HEK293 (cell line): ENCODE measurements around the gene RYR2.
A peak's percentile ranks its signal among the peaks of the same experiment; 100 is the strongest.

Experiments used
- CTCF ChIA-PET: fragments of 350-600 bp; formaldehyde crosslinking; extraction: SDS; loops from one replicate; lab custom pipeline; 2021; ENCODE audit warnings: antibody characterized with exemption; lab: Yijun Ruan, JAX
- POLR2A ChIA-PET: fragments of 300-600 bp; formaldehyde crosslinking; extraction: SDS; loops from one replicate; lab custom pipeline; 2020; ENCODE audit warnings: antibody characterized with exemption, inconsistent platforms; lab: Yijun Ruan, JAX
- H3K27ac ChIP-seq: fragments of 200-500 bp; sonication (Bioruptor generic); 2 replicates; pipeline ENCODE4 v1.5.1; 2014; ENCODE audit warnings: low read depth, low read length, control low read depth, inconsistent platforms; ENCODE audit errors: extremely low read depth
- H3K36me3 ChIP-seq, 2 experiments: fragments of 200-500 bp in 1 of 2; sonication (Bioruptor generic) in 1 of 2; 1 replicate in 1 of 2; 2 replicates in 1 of 2; pipeline ENCODE4 v1.5.1; 2014 to 2017; ENCODE audit warnings: inconsistent platforms in 2 of 2, low read length in 2 of 2; ENCODE audit not compliant: control insufficient read depth in 2 of 2, insufficient read depth in 1 of 2
- H3K4me1 ChIP-seq: fragments of 200-500 bp; sonication (Bioruptor generic); 2 replicates; pipeline ENCODE4 v1.5.1; 2014; ENCODE audit warnings: mild to moderate bottlenecking, low read length, inconsistent platforms; ENCODE audit not compliant: control insufficient read depth, insufficient read depth
- H3K4me3 ChIP-seq: 2 replicates; pipeline ENCODE4 v1.5.1; 2011; ENCODE audit warnings: low read depth, mild to moderate bottlenecking, control low read depth, low read length, moderate library complexity
- H3K9me3 ChIP-seq: fragments of 200-500 bp; sonication (Bioruptor generic); 2 replicates; pipeline ENCODE4 v1.5.1; 2014; ENCODE audit warnings: low read depth, low read length, inconsistent platforms; ENCODE audit not compliant: control insufficient read depth, insufficient read depth
- HOXD13 ChIP-seq: sonication (generic); formaldehyde crosslinking; IDR thresholded peaks from 2 replicates; pipeline ENCODE4 v1.8.0; 2022; ENCODE audit warnings: missing genetic modification reagents, borderline replicate concordance
- KLF16 ChIP-seq: fragments of 450-650 bp; formaldehyde crosslinking; IDR thresholded peaks from 2 replicates; pipeline ENCODE4 v1.5.1; 2017; ENCODE audit warnings: missing biosample characterization, missing genetic modification characterization
- MYNN ChIP-seq: fragments of 450-650 bp; formaldehyde crosslinking; IDR thresholded peaks from 2 replicates; pipeline ENCODE4 v1.5.1; 2016; ENCODE audit warnings: missing biosample characterization, missing genetic modification characterization, borderline replicate concordance
- PRDM2 ChIP-seq: fragments of 450-650 bp; formaldehyde crosslinking; IDR thresholded peaks from 2 replicates; pipeline ENCODE4 v1.5.1; 2016; ENCODE audit warnings: missing biosample characterization, missing genetic modification characterization, borderline replicate concordance
- SCRT2 ChIP-seq: fragments of 450-650 bp; formaldehyde crosslinking; IDR thresholded peaks from 2 replicates; pipeline ENCODE4 v1.5.1; 2016; ENCODE audit warnings: missing biosample characterization, missing genetic modification characterization
- ZFP41 ChIP-seq: fragments of 450-650 bp; formaldehyde crosslinking; IDR thresholded peaks from 2 replicates; pipeline ENCODE4 v1.5.1; 2016; ENCODE audit warnings: missing biosample characterization, missing genetic modification characterization, borderline replicate concordance
- ZNF132 ChIP-seq: fragments of 450-650 bp; formaldehyde crosslinking; IDR thresholded peaks from 2 replicates; pipeline ENCODE4 v1.5.1; 2017; ENCODE audit warnings: missing biosample characterization, missing genetic modification characterization, borderline replicate concordance
- ZNF19 ChIP-seq: fragments of 450-650 bp; formaldehyde crosslinking; IDR thresholded peaks from 2 replicates; pipeline ENCODE4; 2016; ENCODE audit warnings: missing biosample characterization, missing genetic modification characterization, low read depth
- ZNF202 ChIP-seq: fragments of 450-650 bp; formaldehyde crosslinking; IDR thresholded peaks from 2 replicates; pipeline ENCODE4 v1.5.1; 2016; ENCODE audit warnings: missing biosample characterization, missing genetic modification characterization, borderline replicate concordance
- ZNF274 ChIP-seq, 2 experiments: fragments of 200-500 bp in 1 of 2; fragments of 450-650 bp in 1 of 2; sonication (Bioruptor generic) in 1 of 2; formaldehyde crosslinking in 1 of 2; IDR thresholded peaks; 2 replicates each; pipeline versions ENCODE4 v1.5.1 to v1.6.1; 2014 to 2016; ENCODE audit warnings: borderline replicate concordance in 1 of 2, inconsistent platforms in 1 of 2, low read length in 1 of 2, missing biosample characterization in 1 of 2, missing genetic modification characterization in 1 of 2
- ZNF449 ChIP-seq: fragments of 450-650 bp; formaldehyde crosslinking; IDR thresholded peaks from 2 replicates; pipeline ENCODE4 v1.5.1; 2017; ENCODE audit warnings: missing biosample characterization, mild to moderate bottlenecking, missing genetic modification characterization, moderate library complexity
- ZNF610 ChIP-seq: fragments of 450-650 bp; formaldehyde crosslinking; IDR thresholded peaks from 2 replicates; pipeline ENCODE4 v1.5.1; 2016; ENCODE audit warnings: missing biosample characterization, missing genetic modification characterization, borderline replicate concordance
- ZNF670 ChIP-seq: fragments of 450-650 bp; formaldehyde crosslinking; IDR thresholded peaks from 2 replicates; pipeline ENCODE4 v1.5.1; 2016; ENCODE audit warnings: missing biosample characterization, missing genetic modification characterization, low read depth
- ZNF768 ChIP-seq: fragments of 450-650 bp; formaldehyde crosslinking; IDR thresholded peaks from 2 replicates; pipeline ENCODE4 v1.5.1; 2018; ENCODE audit warnings: missing biosample characterization, mild to moderate bottlenecking, missing genetic modification characterization
- ZSCAN30 ChIP-seq: fragments of 450-650 bp; IDR thresholded peaks from 2 replicates; pipeline ENCODE4 v1.5.1; 2018; ENCODE audit warnings: missing biosample characterization, mild to moderate bottlenecking, missing genetic modification characterization, moderate library complexity
- TF ChIP-seq, protein P1 (sequence below): fragments of 450-650 bp; formaldehyde crosslinking; IDR thresholded peaks from 2 replicates; pipeline ENCODE4 v1.5.1; 2016; ENCODE audit warnings: missing biosample characterization, missing genetic modification characterization, low read depth
- TF ChIP-seq, protein P2 (sequence below): fragments of 450-650 bp; IDR thresholded peaks from 2 replicates; pipeline ENCODE4 v1.5.1; 2018; ENCODE audit warnings: missing biosample characterization, missing genetic modification characterization
- TF ChIP-seq, protein P3 (sequence below): fragments of 450-650 bp; formaldehyde crosslinking; IDR thresholded peaks from 2 replicates; pipeline ENCODE4 v1.5.1; 2016; ENCODE audit warnings: missing biosample characterization, missing genetic modification characterization
- TF ChIP-seq, protein P4 (sequence below): fragments of 450-650 bp; formaldehyde crosslinking; IDR thresholded peaks from 2 replicates; pipeline ENCODE4; 2016; ENCODE audit warnings: missing biosample characterization, missing genetic modification characterization

RYR2 gene

DNA sequence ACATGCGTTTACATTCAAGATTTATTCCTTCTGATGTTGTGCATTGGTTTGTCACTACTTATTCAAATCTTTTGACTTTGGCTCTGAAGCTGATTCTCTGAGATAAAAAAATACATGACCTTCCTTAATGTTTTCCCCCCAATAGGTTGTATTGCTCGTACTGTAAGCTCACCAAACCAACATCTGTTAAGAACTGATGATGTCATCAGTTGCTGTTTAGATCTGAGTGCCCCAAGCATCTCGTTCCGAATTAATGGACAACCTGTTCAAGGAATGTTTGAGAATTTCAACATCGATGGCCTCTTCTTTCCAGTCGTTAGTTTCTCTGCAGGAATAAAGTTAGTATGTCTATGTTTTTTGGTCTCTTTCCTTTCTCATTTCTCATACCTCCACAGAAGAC lies 458.6 kb downstream of the RYR2 start:
- no peaks in the 10 kb centered on the region for H3K4me1 ChIP-seq
- no peaks in the 10 kb centered on the region for H3K36me3 ChIP-seq
- TF ChIP-seq SCRT2: peak; percentile 49; the same call in 1 of the 2 replicates
- TF ChIP-seq ZNF610 (tag by site-specific recombination): no peak
- no peak for TF ChIP-seq ZNF449 (tag by site-specific recombination)
- no peak for TF ChIP-seq MYNN (tag by site-specific recombination)
- TF ChIP-seq, protein P1, sequence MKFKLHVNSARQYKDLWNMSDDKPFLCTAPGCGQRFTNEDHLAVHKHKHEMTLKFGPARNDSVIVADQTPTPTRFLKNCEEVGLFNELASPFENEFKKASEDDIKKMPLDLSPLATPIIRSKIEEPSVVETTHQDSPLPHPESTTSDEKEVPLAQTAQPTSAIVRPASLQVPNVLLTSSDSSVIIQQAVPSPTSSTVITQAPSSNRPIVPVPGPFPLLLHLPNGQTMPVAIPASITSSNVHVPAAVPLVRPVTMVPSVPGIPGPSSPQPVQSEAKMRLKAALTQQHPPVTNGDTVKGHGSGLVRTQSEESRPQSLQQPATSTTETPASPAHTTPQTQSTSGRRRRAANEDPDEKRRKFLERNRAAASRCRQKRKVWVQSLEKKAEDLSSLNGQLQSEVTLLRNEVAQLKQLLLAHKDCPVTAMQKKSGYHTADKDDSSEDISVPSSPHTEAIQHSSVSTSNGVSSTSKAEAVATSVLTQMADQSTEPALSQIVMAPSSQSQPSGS (tag by site-specific recombination): peak; percentile 90
- TF ChIP-seq ZSCAN30: no peak
- TF ChIP-seq, all 188 proteins: peak for 2
- ChIA-PET CTCF (interaction anchor here (0.6 to 0.8 kb wide), 2 partner anchors 716 to 897 kb away, joined by 4 to 5 read pairs; no protein-coding TSS in a partner anchor), POLR2A (no interaction called here)
- H3K27ac ChIP-seq: no peak overlapping the region
- no peaks in the 10 kb centered on the region for H3K9me3 ChIP-seq
- no peak overlapping the region for H3K4me3 ChIP-seq

DNA sequence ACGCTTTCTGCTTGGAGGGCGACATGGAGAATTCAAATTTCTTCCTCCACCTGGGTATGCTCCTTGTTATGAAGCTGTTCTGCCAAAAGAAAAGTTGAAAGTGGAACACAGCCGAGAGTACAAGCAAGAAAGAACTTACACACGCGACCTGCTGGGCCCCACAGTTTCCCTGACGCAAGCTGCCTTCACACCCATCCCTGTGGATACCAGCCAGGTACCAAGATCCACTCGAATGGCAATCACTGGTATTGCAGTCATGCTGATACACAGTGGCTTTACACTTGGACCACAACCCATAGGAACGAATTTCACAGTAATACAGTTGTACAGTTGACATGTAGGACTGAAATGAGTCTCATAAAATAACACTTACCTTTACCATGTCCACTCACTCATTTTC lies 461.3 kb downstream of the RYR2 start:
- CTCF ChIA-PET: no interaction called here
- Histone ChIP-seq H3K36me3 (no peaks in the 10 kb centered on the region), H3K4me1 (no peaks in the 10 kb centered on the region), H3K27ac (no peak overlapping the region), H3K4me3 (no peak overlapping the region), H3K9me3 (no peaks in the 10 kb centered on the region)
- POLR2A ChIA-PET: no interaction called here
- TF ChIP-seq, protein P2, sequence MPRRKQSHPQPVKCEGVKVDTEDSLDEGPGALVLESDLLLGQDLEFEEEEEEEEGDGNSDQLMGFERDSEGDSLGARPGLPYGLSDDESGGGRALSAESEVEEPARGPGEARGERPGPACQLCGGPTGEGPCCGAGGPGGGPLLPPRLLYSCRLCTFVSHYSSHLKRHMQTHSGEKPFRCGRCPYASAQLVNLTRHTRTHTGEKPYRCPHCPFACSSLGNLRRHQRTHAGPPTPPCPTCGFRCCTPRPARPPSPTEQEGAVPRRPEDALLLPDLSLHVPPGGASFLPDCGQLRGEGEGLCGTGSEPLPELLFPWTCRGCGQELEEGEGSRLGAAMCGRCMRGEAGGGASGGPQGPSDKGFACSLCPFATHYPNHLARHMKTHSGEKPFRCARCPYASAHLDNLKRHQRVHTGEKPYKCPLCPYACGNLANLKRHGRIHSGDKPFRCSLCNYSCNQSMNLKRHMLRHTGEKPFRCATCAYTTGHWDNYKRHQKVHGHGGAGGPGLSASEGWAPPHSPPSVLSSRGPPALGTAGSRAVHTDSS (tag by site-specific recombination): no peak
- no peak for TF ChIP-seq HOXD13 (CRISPR knock-in tag)
- TF ChIP-seq ZNF19: no peak
- TF ChIP-seq ZNF274 (IDR thresholded peaks at IDR 0.05; ENCODE audit: low read length): no peak
- no peak for TF ChIP-seq ZNF274 (tag by site-specific recombination; IDR thresholded peaks at IDR 0.05; ENCODE audit: borderline replicate concordance)
- no peak for TF ChIP-seq ZNF132 (tag by site-specific recombination)
- TF ChIP-seq KLF16: no peak
- no peak for TF ChIP-seq ZFP41 (tag by site-specific recombination)
- TF ChIP-seq ZNF670: no peak
- TF ChIP-seq, protein P3, sequence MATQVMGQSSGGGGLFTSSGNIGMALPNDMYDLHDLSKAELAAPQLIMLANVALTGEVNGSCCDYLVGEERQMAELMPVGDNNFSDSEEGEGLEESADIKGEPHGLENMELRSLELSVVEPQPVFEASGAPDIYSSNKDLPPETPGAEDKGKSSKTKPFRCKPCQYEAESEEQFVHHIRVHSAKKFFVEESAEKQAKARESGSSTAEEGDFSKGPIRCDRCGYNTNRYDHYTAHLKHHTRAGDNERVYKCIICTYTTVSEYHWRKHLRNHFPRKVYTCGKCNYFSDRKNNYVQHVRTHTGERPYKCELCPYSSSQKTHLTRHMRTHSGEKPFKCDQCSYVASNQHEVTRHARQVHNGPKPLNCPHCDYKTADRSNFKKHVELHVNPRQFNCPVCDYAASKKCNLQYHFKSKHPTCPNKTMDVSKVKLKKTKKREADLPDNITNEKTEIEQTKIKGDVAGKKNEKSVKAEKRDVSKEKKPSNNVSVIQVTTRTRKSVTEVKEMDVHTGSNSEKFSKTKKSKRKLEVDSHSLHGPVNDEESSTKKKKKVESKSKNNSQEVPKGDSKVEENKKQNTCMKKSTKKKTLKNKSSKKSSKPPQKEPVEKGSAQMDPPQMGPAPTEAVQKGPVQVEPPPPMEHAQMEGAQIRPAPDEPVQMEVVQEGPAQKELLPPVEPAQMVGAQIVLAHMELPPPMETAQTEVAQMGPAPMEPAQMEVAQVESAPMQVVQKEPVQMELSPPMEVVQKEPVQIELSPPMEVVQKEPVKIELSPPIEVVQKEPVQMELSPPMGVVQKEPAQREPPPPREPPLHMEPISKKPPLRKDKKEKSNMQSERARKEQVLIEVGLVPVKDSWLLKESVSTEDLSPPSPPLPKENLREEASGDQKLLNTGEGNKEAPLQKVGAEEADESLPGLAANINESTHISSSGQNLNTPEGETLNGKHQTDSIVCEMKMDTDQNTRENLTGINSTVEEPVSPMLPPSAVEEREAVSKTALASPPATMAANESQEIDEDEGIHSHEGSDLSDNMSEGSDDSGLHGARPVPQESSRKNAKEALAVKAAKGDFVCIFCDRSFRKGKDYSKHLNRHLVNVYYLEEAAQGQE (tag by site-specific recombination): no peak
- TF ChIP-seq ZNF768 (tag by site-specific recombination): no peak
- no peak for TF ChIP-seq PRDM2
- TF ChIP-seq, protein P4, sequence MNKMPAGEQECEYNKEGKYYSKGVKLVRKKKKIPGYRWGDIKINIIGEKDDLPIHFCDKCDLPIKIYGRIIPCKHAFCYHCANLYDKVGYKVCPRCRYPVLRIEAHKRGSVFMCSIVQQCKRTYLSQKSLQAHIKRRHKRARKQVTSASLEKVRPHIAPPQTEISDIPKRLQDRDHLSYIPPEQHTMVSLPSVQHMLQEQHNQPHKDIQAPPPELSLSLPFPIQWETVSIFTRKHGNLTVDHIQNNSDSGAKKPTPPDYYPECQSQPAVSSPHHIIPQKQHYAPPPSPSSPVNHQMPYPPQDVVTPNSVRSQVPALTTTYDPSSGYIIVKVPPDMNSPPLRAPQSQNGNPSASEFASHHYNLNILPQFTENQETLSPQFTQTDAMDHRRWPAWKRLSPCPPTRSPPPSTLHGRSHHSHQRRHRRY (tag by site-specific recombination): no peak
- no peak for TF ChIP-seq ZNF202
